ENCODE data around the gene RHBDL2.

The RHBDL2 gene

GRCh38 chr1:38941093-38941492, 537 bp downstream of the RHBDL2 start:
- Histone ChIP-seq H3K9me3 (ENCODE audit: insufficient read depth, low read length) (no peaks in the 10 kb centered on the region), H3K79me2 (ENCODE audit: low read length) (no peaks in the 10 kb centered on the region), H3K27me3 (ENCODE audit: low read depth, low read length) (no peaks in the 10 kb centered on the region), H3K27ac (ENCODE audit: low read length) (no peak overlapping the region), H3K9ac (ENCODE audit: low read length) (no peak overlapping the region), H3K36me3 (replicated peaks; ENCODE audit: low read depth, low read length) (no peaks in the 10 kb centered on the region), H3K4me2 (ENCODE audit: low read length) (no peak overlapping the region), H2AFZ (ENCODE audit: low read depth, low read length) (no peak overlapping the region), H3K4me1 (ENCODE audit: low read length) (no peaks in the 10 kb centered on the region), H3K4me3 (ENCODE audit: low read length) (no peak overlapping the region), H4K20me1 (ENCODE audit: insufficient read depth, low read length) (no peaks in the 10 kb centered on the region)
- no peak for TF ChIP-seq EZH2phosphoT487 (IDR thresholded peaks at IDR 0.05; ENCODE audit: low read depth)
- TF ChIP-seq CTCF (IDR thresholded peaks at IDR 0.05; ENCODE audit: low read depth, low read length): no peak

GRCh38 chr1:38940339-38941047, 1.1 kb downstream of the RHBDL2 start:
- Histone ChIP-seq H3K4me1 (ENCODE audit: low read length) (no peaks in the 10 kb centered on the region), H3K4me2 (ENCODE audit: low read length) (no peak overlapping the region), H3K79me2 (ENCODE audit: low read length) (no peaks in the 10 kb centered on the region), H3K4me3 (ENCODE audit: low read length) (no peak overlapping the region), H3K27me3 (ENCODE audit: low read depth, low read length) (no peaks in the 10 kb centered on the region), H3K9ac (ENCODE audit: low read length) (no peak overlapping the region), H4K20me1 (ENCODE audit: insufficient read depth, low read length) (no peaks in the 10 kb centered on the region), H3K36me3 (replicated peaks; ENCODE audit: low read depth, low read length) (no peaks in the 10 kb centered on the region), H3K27ac (ENCODE audit: low read length) (no peak overlapping the region), H2AFZ (ENCODE audit: low read depth, low read length) (no peak overlapping the region), H3K9me3 (ENCODE audit: insufficient read depth, low read length) (no peaks in the 10 kb centered on the region)
- no peak for TF ChIP-seq CTCF (IDR thresholded peaks at IDR 0.05; ENCODE audit: low read depth, low read length)
- TF ChIP-seq EZH2phosphoT487 (IDR thresholded peaks at IDR 0.05; ENCODE audit: low read depth): no peak

- H4K20me1 ChIP-seq (ENCODE audit: insufficient read depth, low read length): no peaks in the 10 kb centered on the region
- no peak overlapping the region for H3K27ac ChIP-seq (ENCODE audit: low read length)
- H3K79me2 ChIP-seq (ENCODE audit: low read length): no peaks in the 10 kb centered on the region
- H3K36me3 ChIP-seq (replicated peaks; ENCODE audit: low read depth, low read length): no peaks in the 10 kb centered on the region
- no peaks in the 10 kb centered on the region for H3K27me3 ChIP-seq (ENCODE audit: low read depth, low read length)
- TF ChIP-seq EZH2phosphoT487 (IDR thresholded peaks at IDR 0.05; ENCODE audit: low read depth) (no peak), CTCF (IDR thresholded peaks at IDR 0.05; ENCODE audit: low read depth, low read length) (no peak)
- H2AFZ ChIP-seq (ENCODE audit: low read depth, low read length): no peak overlapping the region
- no peaks in the 10 kb centered on the region for H3K9me3 ChIP-seq (ENCODE audit: insufficient read depth, low read length)
- no peak overlapping the region for H3K9ac ChIP-seq (ENCODE audit: low read length)
- H3K4me1 ChIP-seq (ENCODE audit: low read length): no peaks in the 10 kb centered on the region
- no peak overlapping the region for H3K4me3 ChIP-seq (ENCODE audit: low read length)
- H3K4me2 ChIP-seq (ENCODE audit: low read length): no peak overlapping the region
Measured at GRCh38 chr1:38938722-38939260, 2.8 kb downstream of the RHBDL2 start.

- Histone ChIP-seq H3K27ac (ENCODE audit: low read length) (no peak overlapping the region), H3K4me2 (ENCODE audit: low read length) (no peak overlapping the region), H4K20me1 (ENCODE audit: insufficient read depth, low read length) (no peaks in the 10 kb centered on the region), H3K36me3 (replicated peaks; ENCODE audit: low read depth, low read length) (no peaks in the 10 kb centered on the region), H3K4me1 (ENCODE audit: low read length) (no peaks in the 10 kb centered on the region), H3K9ac (ENCODE audit: low read length) (no peak overlapping the region), H2AFZ (ENCODE audit: low read depth, low read length) (no peak overlapping the region), H3K4me3 (ENCODE audit: low read length) (no peak overlapping the region), H3K79me2 (ENCODE audit: low read length) (no peaks in the 10 kb centered on the region), H3K9me3 (ENCODE audit: insufficient read depth, low read length) (no peaks in the 10 kb centered on the region), H3K27me3 (ENCODE audit: low read depth, low read length) (no peaks in the 10 kb centered on the region)
- TF ChIP-seq EZH2phosphoT487 (IDR thresholded peaks at IDR 0.05; ENCODE audit: low read depth): no peak
- no peak for TF ChIP-seq CTCF (IDR thresholded peaks at IDR 0.05; ENCODE audit: low read depth, low read length)
Measured at GRCh38 chr1:38932571-38932970, 9.1 kb downstream of the RHBDL2 start.

Measured in OCI-LY3 (cell line).